ENCODE results near the gene HEBP1. TPM values are rescaled to one million over a fixed set of nuclear protein-coding genes. Genes with fewer than 3 reads are reported as not detected.

HEBP1 gene
- polyA plus RNA-seq, 1 donor (not counting 4 experiments of a cell fraction or from before 2014, with no cell fraction given): 24.8 TPM

DNA sequence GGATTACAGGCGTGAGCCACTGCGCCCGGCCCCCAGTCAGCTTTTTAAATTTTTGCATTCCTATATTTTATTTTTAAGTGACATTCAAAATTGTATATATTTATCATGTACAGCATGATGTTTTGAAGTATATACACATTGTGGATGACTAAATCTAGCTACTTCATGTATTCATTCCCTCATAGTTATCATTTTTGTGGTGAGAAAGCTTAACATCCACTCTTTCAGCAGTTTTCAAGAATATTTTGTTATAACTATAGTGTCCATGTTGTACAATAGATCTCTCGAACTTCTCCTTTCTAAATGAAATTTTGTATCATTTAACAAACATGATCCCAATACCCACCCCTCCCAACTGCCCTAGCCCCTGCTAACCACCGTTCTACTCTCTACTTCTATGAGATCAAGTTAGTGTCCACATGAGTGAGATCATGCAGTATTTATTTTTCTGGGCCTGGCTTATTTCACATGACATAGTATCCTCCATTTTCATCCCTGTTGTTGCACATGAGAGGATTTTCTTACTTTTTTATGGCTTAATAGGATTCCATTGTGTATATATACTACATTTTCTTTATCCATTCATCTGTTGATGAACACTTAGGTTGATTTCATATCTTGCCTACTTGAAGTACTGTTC is 8.8 kb upstream of the HEBP1 start:
- no peak overlapping the region for H2AFZ ChIP-seq (ENCODE audit: control insufficient read depth, low read length)
- H3K27ac ChIP-seq (ENCODE audit: control insufficient read depth, insufficient read depth, low read length): no peak overlapping the region

DNA sequence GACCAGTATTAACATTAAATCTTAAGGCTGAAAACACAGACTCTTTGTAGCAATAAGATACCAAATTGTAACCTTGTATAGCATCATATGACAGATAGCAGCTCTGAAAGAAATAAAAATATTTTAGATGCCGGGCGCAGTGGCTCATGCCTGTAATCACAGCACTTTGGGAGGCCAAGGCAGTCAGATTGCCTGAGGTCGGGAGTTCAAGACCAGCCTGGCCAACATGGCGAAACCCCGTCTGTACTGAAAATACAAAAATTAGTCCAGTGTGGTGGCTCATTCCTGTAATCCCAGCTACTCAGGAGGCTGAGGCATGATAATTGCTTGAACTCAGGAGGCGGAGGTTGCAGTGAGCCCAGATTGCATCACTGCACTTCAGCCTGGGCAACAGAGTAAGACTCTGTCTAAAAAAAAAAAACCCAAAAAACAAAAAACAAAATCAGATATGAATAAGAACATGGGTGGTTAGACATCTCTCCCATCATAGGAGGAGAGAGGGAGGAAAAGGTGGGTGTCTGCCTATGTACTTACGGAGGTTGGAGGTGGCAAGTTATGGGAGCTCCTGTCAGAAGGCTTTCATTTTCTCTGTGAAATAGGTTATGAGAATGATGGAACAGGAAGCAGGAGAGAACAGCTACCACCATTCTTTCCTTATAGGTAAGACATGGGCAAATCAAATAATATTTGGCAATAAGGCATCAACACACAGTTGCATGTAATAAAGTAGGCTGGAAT is 7.6 kb upstream of the HEBP1 start:
- Histone ChIP-seq H2AFZ (ENCODE audit: control insufficient read depth, low read length) (no peak overlapping the region), H3K9me1 (ENCODE audit: control insufficient read depth, extremely low read depth, insufficient read depth, low read length) (no peaks in the 10 kb centered on the region), H3K4me1 (ENCODE audit: control insufficient read depth, extremely low read depth, insufficient read depth, low read length) (no peaks in the 10 kb centered on the region), H3K9me3 (ENCODE audit: control insufficient read depth, low read depth, low read length) (no peaks in the 10 kb centered on the region), H3K27ac (ENCODE audit: control insufficient read depth, insufficient read depth, low read length) (no peak overlapping the region), H3K4me2 (ENCODE audit: control insufficient read depth, extremely low read depth, insufficient read depth, low read depth, low read length) (no peak overlapping the region), H3K9ac (ENCODE audit: control insufficient read depth, extremely low read depth, insufficient read depth, low read length) (no peak overlapping the region), H3K4me3 (ENCODE audit: control insufficient read depth in 2 of 3, extremely low read depth in 1 of 3, insufficient read depth in 2 of 3, low read depth in 1 of 3, low read length in 3 of 3) (no peak overlapping the region), H3K36me3 (ENCODE audit: control insufficient read depth in 2 of 2, extremely low read depth in 1 of 2, insufficient read depth in 2 of 2, low read length in 2 of 2) (no peaks in the 10 kb centered on the region), H4K20me1 (ENCODE audit: control insufficient read depth, extremely low read depth, insufficient read depth, low read length) (no peaks in the 10 kb centered on the region), H3K27me3 (ENCODE audit: control insufficient read depth, extremely low read depth, insufficient read depth, low read length) (no peaks in the 10 kb centered on the region), H3K79me2 (ENCODE audit: control insufficient read depth, insufficient read depth, low read length) (no peaks in the 10 kb centered on the region)
- no peak for TF ChIP-seq EZH2 (IDR thresholded peaks at IDR 0.05; ENCODE audit: low read length)
- TF ChIP-seq, protein P1, sequence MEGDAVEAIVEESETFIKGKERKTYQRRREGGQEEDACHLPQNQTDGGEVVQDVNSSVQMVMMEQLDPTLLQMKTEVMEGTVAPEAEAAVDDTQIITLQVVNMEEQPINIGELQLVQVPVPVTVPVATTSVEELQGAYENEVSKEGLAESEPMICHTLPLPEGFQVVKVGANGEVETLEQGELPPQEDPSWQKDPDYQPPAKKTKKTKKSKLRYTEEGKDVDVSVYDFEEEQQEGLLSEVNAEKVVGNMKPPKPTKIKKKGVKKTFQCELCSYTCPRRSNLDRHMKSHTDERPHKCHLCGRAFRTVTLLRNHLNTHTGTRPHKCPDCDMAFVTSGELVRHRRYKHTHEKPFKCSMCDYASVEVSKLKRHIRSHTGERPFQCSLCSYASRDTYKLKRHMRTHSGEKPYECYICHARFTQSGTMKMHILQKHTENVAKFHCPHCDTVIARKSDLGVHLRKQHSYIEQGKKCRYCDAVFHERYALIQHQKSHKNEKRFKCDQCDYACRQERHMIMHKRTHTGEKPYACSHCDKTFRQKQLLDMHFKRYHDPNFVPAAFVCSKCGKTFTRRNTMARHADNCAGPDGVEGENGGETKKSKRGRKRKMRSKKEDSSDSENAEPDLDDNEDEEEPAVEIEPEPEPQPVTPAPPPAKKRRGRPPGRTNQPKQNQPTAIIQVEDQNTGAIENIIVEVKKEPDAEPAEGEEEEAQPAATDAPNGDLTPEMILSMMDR (optimal IDR thresholded peaks at IDR 0.05 in 1 of 3, IDR thresholded peaks at IDR 0.05 in 1 of 3, conservative IDR thresholded peaks at IDR 0.05 in 1 of 3; ENCODE audit: extremely low read depth in 1 of 3, insufficient read depth in 2 of 3, low read length in 3 of 3): no peak
- no peak for FAIRE-seq
- dilution Hi-C loops (cut with MboI; ENCODE audit: extremely low pct_ligation_motif_present, low sequenced_read_pairs): no loop called here
- no peak for DNase-seq (ENCODE audit: low read depth, low spot score)

More for the DNA sequence above, 8.8 kb upstream of the HEBP1 start:
- dilution Hi-C loops (cut with MboI; ENCODE audit: extremely low pct_ligation_motif_present, low sequenced_read_pairs): no loop called here
- Histone ChIP-seq H3K9me1 (ENCODE audit: control insufficient read depth, extremely low read depth, insufficient read depth, low read length) (no peaks in the 10 kb centered on the region), H3K4me2 (ENCODE audit: control insufficient read depth, extremely low read depth, insufficient read depth, low read depth, low read length) (no peak overlapping the region), H3K36me3 (ENCODE audit: control insufficient read depth in 2 of 2, extremely low read depth in 1 of 2, insufficient read depth in 2 of 2, low read length in 2 of 2) (no peaks in the 10 kb centered on the region), H3K79me2 (ENCODE audit: control insufficient read depth, insufficient read depth, low read length) (no peaks in the 10 kb centered on the region), H3K4me3 (ENCODE audit: control insufficient read depth in 2 of 3, extremely low read depth in 1 of 3, insufficient read depth in 2 of 3, low read depth in 1 of 3, low read length in 3 of 3) (no peak overlapping the region), H4K20me1 (ENCODE audit: control insufficient read depth, extremely low read depth, insufficient read depth, low read length) (no peaks in the 10 kb centered on the region), H3K4me1 (ENCODE audit: control insufficient read depth, extremely low read depth, insufficient read depth, low read length) (no peaks in the 10 kb centered on the region), H3K9me3 (ENCODE audit: control insufficient read depth, low read depth, low read length) (no peaks in the 10 kb centered on the region), H3K9ac (ENCODE audit: control insufficient read depth, extremely low read depth, insufficient read depth, low read length) (no peak overlapping the region), H3K27me3 (ENCODE audit: control insufficient read depth, extremely low read depth, insufficient read depth, low read length) (no peaks in the 10 kb centered on the region)
- DNase-seq (ENCODE audit: low read depth, low spot score) (no peak), FAIRE-seq (no peak)
- TF ChIP-seq EZH2 (IDR thresholded peaks at IDR 0.05; ENCODE audit: low read length): no peak
- TF ChIP-seq, protein P1 (optimal IDR thresholded peaks at IDR 0.05 in 1 of 3, IDR thresholded peaks at IDR 0.05 in 1 of 3, conservative IDR thresholded peaks at IDR 0.05 in 1 of 3; ENCODE audit: extremely low read depth in 1 of 3, insufficient read depth in 2 of 3, low read length in 3 of 3): no peak
